ENCODE results near the gene FBXL20.
A peak's percentile ranks its signal among the peaks of the same experiment; 100 is the strongest.

FBXL20 gene

GRCh38 chr17:39416141-39416540, 14.7 kb upstream of the FBXL20 start:
- TF ChIP-seq, protein P1, sequence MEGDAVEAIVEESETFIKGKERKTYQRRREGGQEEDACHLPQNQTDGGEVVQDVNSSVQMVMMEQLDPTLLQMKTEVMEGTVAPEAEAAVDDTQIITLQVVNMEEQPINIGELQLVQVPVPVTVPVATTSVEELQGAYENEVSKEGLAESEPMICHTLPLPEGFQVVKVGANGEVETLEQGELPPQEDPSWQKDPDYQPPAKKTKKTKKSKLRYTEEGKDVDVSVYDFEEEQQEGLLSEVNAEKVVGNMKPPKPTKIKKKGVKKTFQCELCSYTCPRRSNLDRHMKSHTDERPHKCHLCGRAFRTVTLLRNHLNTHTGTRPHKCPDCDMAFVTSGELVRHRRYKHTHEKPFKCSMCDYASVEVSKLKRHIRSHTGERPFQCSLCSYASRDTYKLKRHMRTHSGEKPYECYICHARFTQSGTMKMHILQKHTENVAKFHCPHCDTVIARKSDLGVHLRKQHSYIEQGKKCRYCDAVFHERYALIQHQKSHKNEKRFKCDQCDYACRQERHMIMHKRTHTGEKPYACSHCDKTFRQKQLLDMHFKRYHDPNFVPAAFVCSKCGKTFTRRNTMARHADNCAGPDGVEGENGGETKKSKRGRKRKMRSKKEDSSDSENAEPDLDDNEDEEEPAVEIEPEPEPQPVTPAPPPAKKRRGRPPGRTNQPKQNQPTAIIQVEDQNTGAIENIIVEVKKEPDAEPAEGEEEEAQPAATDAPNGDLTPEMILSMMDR (conservative IDR thresholded peaks at IDR 0.05; ENCODE audit: low read length): no peak
- H3K4me3 ChIP-seq (ENCODE audit: low read length): no peak overlapping the region
- DNase-seq (ENCODE audit: low read depth): no peak

GRCh38 chr17:39410279-39410678, 8.9 kb upstream of the FBXL20 start:
- DNase-seq (ENCODE audit: low read depth): no peak
- no peak overlapping the region for H3K4me3 ChIP-seq (ENCODE audit: low read length)
- TF ChIP-seq, protein P1 (conservative IDR thresholded peaks at IDR 0.05; ENCODE audit: low read length): no peak

DNA sequence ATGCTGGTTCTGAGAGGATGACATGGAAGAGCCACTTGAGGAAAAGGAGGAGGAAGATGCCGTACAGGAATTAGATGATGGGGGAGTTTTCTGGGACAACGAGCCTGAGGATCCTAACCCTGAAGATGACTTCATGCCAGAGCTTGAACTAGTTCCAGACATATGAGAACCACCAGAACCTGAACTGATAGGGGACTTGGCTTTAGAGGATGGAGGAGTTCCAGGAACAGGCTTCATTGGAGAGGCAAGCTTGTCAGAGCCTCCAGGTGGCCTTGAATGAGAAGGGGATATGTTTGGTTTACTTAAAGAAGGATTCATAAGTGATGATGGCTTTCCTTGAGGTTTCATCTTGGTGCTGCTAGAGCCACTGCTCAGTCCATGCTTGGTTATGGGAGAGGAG, 6.9 kb upstream of the FBXL20 start:
- no peak for DNase-seq (ENCODE audit: low read depth)
- H3K4me3 ChIP-seq (ENCODE audit: low read length): no peak overlapping the region
- TF ChIP-seq, protein P1 (conservative IDR thresholded peaks at IDR 0.05; ENCODE audit: low read length): no peak

DNA sequence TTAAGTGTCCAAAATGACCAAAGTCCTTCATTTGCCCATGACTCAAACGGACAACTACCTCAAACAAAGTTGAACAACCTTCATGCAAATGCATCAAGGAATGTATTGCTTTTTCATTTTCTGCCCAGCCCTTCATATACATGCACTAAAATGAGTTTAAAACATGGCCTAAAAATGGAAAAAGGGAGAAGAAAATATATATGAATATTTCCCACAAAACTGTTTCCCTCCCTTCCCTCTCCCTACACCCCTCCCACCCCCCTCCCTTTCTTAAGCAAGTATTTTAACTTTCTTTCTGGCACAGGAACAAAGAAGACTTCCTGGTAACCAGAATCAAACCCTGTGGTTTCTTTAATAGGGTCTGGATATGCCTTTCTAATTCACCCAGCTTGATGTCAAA, 5.5 kb upstream of the FBXL20 start:
- TF ChIP-seq, protein P1 (conservative IDR thresholded peaks at IDR 0.05; ENCODE audit: low read length): no peak
- H3K4me3 ChIP-seq (ENCODE audit: low read length): no peak overlapping the region
- no peak for DNase-seq (ENCODE audit: low read depth)

DNA sequence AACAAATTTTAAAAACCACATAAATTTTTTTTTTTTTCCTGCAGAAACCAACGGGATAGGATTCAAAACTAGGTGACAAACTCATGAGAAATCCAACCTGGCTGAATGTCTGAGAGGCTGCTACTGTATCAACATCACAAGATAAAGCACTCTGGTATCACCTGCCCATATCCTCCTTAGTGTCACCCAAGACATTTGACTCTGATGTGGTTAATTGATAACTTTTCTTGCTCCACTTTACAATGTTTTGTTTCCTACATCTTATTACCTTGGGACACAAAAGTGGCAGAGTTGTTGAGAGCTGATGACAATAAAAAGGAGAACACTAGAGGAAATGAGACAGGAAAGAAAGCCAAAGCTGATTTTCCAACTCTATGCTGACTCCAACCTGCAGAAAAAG, 4.0 kb upstream of the FBXL20 start:
- H3K4me3 ChIP-seq (ENCODE audit: low read length): no peak overlapping the region
- DNase-seq (ENCODE audit: low read depth): no peak
- TF ChIP-seq, protein P1 (conservative IDR thresholded peaks at IDR 0.05; ENCODE audit: low read length): no peak

DNA sequence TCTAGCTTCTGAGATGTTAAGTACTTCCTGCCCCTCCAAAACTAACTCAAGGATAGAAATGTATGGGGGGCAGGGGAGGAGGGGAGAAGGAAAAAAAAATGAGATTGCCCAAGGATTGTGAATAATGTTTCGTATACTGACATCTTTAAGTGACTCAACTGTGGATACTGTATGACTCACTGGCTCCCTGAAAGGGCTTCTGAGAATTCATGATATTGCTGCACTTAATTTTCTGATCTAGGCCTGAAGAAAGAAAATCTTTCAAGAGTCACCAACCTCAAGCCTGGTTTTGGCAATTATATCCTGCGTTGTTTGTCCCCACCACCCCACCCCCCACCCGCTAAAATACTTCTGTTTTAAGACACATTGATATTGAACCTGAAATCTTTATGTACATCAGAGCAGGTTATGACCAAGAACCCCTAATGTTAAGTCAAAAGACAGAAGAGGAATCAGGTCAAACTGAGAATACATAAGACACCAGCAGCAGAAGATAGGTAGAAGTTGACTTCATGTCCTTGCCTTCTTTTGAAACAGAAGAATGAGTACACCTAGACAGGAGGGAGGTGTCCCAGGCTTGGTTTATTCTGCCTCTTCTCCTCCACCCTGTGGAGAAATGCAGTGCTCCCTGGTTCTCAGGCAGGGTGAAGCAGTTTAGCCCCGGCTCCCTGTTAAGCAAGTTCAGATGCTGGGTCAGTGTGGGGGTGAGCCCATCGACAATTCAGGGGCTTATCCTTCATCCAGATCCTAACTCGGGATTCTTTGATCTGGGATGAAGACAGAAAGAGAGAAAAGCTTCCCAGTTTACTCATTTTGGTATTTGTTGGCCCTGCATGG, 3.3 kb upstream of the FBXL20 start:
- TF ChIP-seq, protein P1 (conservative IDR thresholded peaks at IDR 0.05; ENCODE audit: low read length): no peak; the same call in 1 of the 2 replicates
- no peak overlapping the region for H3K4me3 ChIP-seq (ENCODE audit: low read length)
- peak; percentile 86 for DNase-seq (ENCODE audit: low read depth)

Data from AG10803 (cell line).